HCT116 (cell line): Measurements from ENCODE around the gene ZNF792. TPM values are rescaled to one million over a fixed set of nuclear protein-coding genes. Genes with fewer than 3 reads are reported as not detected.

ENCODE experiments used
- ATAC-seq: fragments of 200-7000 bp; cut with Tn5 transposase; 2 replicates; pipeline ENCODE4 v1.9.1; 2020; ENCODE audit warnings: mild to moderate bottlenecking, moderate library complexity
- BruUV-seq: library from RNA; stranded (reverse); fragments of 400-500 nt; replicated peaks from 2 replicates; lab custom pipeline; 2021; lab: Mats Ljungman, UMichigan
- CTCF ChIA-PET: fragments of 300-600 bp; sonication (Branson Sonifier 250); formaldehyde crosslinking; loops from one replicate; lab custom pipeline; 2021; ENCODE audit warnings: antibody characterized with exemption; lab: Charles Lee
- POLR2A ChIA-PET: fragments of 300-600, 350-600 bp; sonication (Branson Sonifier 250); formaldehyde crosslinking; loops from one replicate; lab custom pipeline; 2021; ENCODE audit warnings: antibody characterized with exemption; lab: Charles Lee
- RAD21 ChIA-PET, 2 experiments: fragments of 300-600 bp; sonication (Branson Sonifier 250); formaldehyde crosslinking; loops; one replicate each; lab custom pipeline; 2023; ENCODE audit warnings: low total read pairs in 2 of 2; ENCODE audit not compliant: uncharacterized antibody in 2 of 2, unreplicated experiment in 2 of 2, low non-redundant PET in 1 of 2; lab: Charles Lee
- DNase-seq: peaks from one replicate; pipeline ENCODE4 v3.0.0-alpha.2; 2010; ENCODE audit warnings: low read depth, low spot score
- H2AFZ ChIP-seq: fragments of 200-600 bp; shearing (Covaris generic), sonication (generic); 2 replicates; pipeline ENCODE4 v1.6.1; 2017; ENCODE audit warnings: low read depth, mixed run types, mixed read lengths, antibody characterized with exemption, low read length; ENCODE audit not compliant: poor library complexity, severe bottlenecking
- H3K27ac ChIP-seq: 2 replicates; pipeline ENCODE4 v1.5.1; 2012; ENCODE audit warnings: low read depth, low read length
- H3K27me3 ChIP-seq: fragments of 200-600 bp; sonication (generic); 2 replicates; pipeline ENCODE4 v1.6.1; 2016; ENCODE audit warnings: mixed run types, low read length, mixed read lengths; ENCODE audit not compliant: insufficient read depth
- H3K36me3 ChIP-seq, 2 experiments: fragments of 200-500 bp in 1 of 2; fragments of 200-600 bp in 1 of 2; sonication (Bioruptor generic) in 1 of 2; sonication (generic) in 1 of 2; 2 replicates each; pipeline versions ENCODE4 v1.5.1 to v1.6.1; 2014 to 2016; ENCODE audit warnings: low read length in 2 of 2, inconsistent platforms in 1 of 2, mixed read lengths in 1 of 2, mixed run types in 1 of 2; ENCODE audit not compliant: insufficient read depth in 2 of 2, control insufficient read depth in 1 of 2
- H3K4me1 ChIP-seq, 2 experiments: fragments of 200-600 bp in 1 of 2; sonication (generic) in 1 of 2; 2 replicates each; pipeline versions ENCODE4 v1.5.1 to v1.6.1; 2012 to 2017; ENCODE audit warnings: low read length in 2 of 2, inconsistent platforms in 1 of 2, mild to moderate bottlenecking in 1 of 2, mixed read lengths in 1 of 2, mixed run types in 1 of 2, moderate library complexity in 1 of 2; ENCODE audit not compliant: insufficient read depth in 2 of 2, control insufficient read depth in 1 of 2
- H3K4me2 ChIP-seq: fragments of 200-600 bp; sonication (generic); 2 replicates; pipeline ENCODE4 v1.6.1; 2017; ENCODE audit warnings: mixed run types, low read length, mixed read lengths
- H3K4me3 ChIP-seq, 2 experiments: fragments of 200-600 bp in 1 of 2; sonication (generic) in 1 of 2; replicated peaks in 1 of 2; 2 replicates each; pipeline ENCODE4 v1.5.1; 2011 to 2016; ENCODE audit warnings: low read length in 2 of 2, control low read depth in 1 of 2, low read depth in 1 of 2, mild to moderate bottlenecking in 1 of 2, mixed read lengths in 1 of 2, mixed run types in 1 of 2
- H3K79me2 ChIP-seq: fragments of 200-600 bp; sonication (generic); 2 replicates; pipeline ENCODE4 v1.6.1; 2017; ENCODE audit warnings: mild to moderate bottlenecking, mixed run types, low read length, moderate library complexity, mixed read lengths; ENCODE audit not compliant: insufficient read depth
- H3K9ac ChIP-seq: fragments of 200-600 bp; sonication (generic); 2 replicates; pipeline ENCODE4 v1.6.1; 2016; ENCODE audit warnings: low read length, mixed read lengths
- H3K9me2 ChIP-seq: fragments of 200-600 bp; sonication (generic), shearing (Covaris generic); 2 replicates; pipeline ENCODE4 v1.6.1; 2017; ENCODE audit warnings: mixed run types, mild to moderate bottlenecking, moderate library complexity; ENCODE audit not compliant: insufficient read depth
- H3K9me3 ChIP-seq, 2 experiments: fragments of 200-500 bp in 1 of 2; fragments of 200-600 bp in 1 of 2; sonication (Bioruptor generic) in 1 of 2; sonication (generic) in 1 of 2; 2 replicates each; pipeline ENCODE4 v1.6.1; 2014 to 2017; ENCODE audit warnings: low read length in 2 of 2, mixed read lengths in 2 of 2, inconsistent platforms in 1 of 2, low read depth in 1 of 2, mild to moderate bottlenecking in 1 of 2, mixed run types in 1 of 2, moderate library complexity in 1 of 2; ENCODE audit not compliant: control insufficient read depth in 1 of 2, insufficient read depth in 1 of 2
- H4K20me1 ChIP-seq: fragments of 200-600 bp; sonication (generic), shearing (Covaris generic); 2 replicates; pipeline ENCODE4 v1.6.1; 2017; ENCODE audit warnings: mixed run types, mild to moderate bottlenecking, moderate library complexity; ENCODE audit not compliant: insufficient read depth
- CBX3 ChIP-seq: IDR thresholded peaks from 2 replicates; pipeline ENCODE4 v1.6.1; 2012; ENCODE audit warnings: low read depth
- EGR1 ChIP-seq: IDR thresholded peaks from 2 replicates; pipeline ENCODE4 v1.6.1; 2012; ENCODE audit warnings: low read depth
- FOSL1 ChIP-seq: IDR thresholded peaks from 2 replicates; pipeline ENCODE4 v1.6.1; 2012; ENCODE audit warnings: low read depth
- POLR2A ChIP-seq: IDR thresholded peaks from 2 replicates; pipeline ENCODE4 v1.7.0; 2011; ENCODE audit warnings: borderline replicate concordance; ENCODE audit not compliant: insufficient read depth, insufficient read length; ENCODE audit errors: extremely low read depth
- SRF ChIP-seq: IDR thresholded peaks from 2 replicates; pipeline ENCODE4 v1.6.1; 2012; ENCODE audit warnings: low read depth
- TCF7L2 ChIP-seq: IDR thresholded peaks from 2 replicates; pipeline ENCODE4 v1.7.0; 2011; ENCODE audit warnings: borderline replicate concordance, inconsistent platforms; ENCODE audit not compliant: insufficient read depth, insufficient read length; ENCODE audit errors: extremely low read depth
- intact Hi-C: fragments of 100-400 bp; cut with micrococcal nuclease; formaldehyde crosslinking; loops from 2 replicates; pipeline ENCODE4 v1.10.0; 2022
- total RNA-seq: library from RNA; stranded (reverse); gene quantifications from one replicate; pipeline ENCODE4 v1.2.1, GENCODE V29; 2021; ENCODE audit not compliant: unreplicated experiment
- TF ChIP-seq, protein P1 (sequence below): IDR thresholded peaks from 2 replicates; pipeline ENCODE4 v1.6.1; 2011; ENCODE audit warnings: mild to moderate bottlenecking, low read length, moderate library complexity; ENCODE audit not compliant: insufficient replicate concordance; ENCODE audit errors: extremely low read depth
- TF ChIP-seq, protein P2 (sequence below): IDR thresholded peaks from 2 replicates; pipeline ENCODE4 v1.6.1; 2012

Gene ZNF792
- total RNA-seq, 1 experiment from 2014 or later, result 3.6 TPM

DNA sequence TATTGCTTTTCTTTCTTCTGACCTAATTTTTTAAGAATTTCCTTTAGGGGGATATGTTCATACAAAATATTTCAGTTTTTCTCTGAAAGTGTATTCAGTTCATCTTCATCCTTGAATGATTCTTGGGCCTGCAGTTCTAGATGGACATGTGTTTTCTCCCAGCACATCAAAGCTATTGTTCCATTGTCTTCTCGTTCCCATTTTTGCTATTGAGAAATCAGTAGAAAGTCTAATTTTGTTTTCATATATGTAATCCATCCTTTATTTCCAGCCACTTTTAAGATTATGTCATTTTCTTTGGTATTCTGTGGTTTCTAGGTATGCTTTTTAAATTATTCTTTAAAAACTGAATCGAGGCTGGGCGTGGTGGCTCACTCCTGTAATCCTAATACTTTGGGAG lies 20.3 kb upstream of the ZNF792 start:
- no peak for DNase-seq
- TF ChIP-seq CBX3, result peak; percentile 20; the same call in 1 of the 2 replicates
- no peak for TF ChIP-seq SRF
- TF ChIP-seq, all 23 proteins: peak for 1
- no peaks in the 10 kb centered on the region for H3K27me3 ChIP-seq
- no TSS peak for BruUV-seq
- ATAC-seq, result no peak
- no peak overlapping the region for H3K27ac ChIP-seq
- no peaks in the 10 kb centered on the region; the same call in 1 of the 2 replicates for H3K9me2 ChIP-seq
- H3K36me3 ChIP-seq, result no peaks in the 10 kb centered on the region
- RAD21 ChIA-PET, result no interaction called here
- no peaks in the 10 kb centered on the region for H3K4me1 ChIP-seq
- H3K4me2 ChIP-seq, result no peak overlapping the region
- no peak overlapping the region for H2AFZ ChIP-seq
- CTCF ChIA-PET, result no interaction called here
- H3K79me2 ChIP-seq, result no peaks in the 10 kb centered on the region
- H3K9me3 ChIP-seq, result peaks cover 0 to 3% of the 10 kb centered on the region in 2 experiments; a peak in 1 of 4 replicates
- H4K20me1 ChIP-seq, result no peaks in the 10 kb centered on the region
- POLR2A ChIA-PET, result no interaction called here
- no peak overlapping the region for H3K4me3 ChIP-seq
- H3K9ac ChIP-seq, result no peak overlapping the region
- intact Hi-C loops, result no loop called here

DNA sequence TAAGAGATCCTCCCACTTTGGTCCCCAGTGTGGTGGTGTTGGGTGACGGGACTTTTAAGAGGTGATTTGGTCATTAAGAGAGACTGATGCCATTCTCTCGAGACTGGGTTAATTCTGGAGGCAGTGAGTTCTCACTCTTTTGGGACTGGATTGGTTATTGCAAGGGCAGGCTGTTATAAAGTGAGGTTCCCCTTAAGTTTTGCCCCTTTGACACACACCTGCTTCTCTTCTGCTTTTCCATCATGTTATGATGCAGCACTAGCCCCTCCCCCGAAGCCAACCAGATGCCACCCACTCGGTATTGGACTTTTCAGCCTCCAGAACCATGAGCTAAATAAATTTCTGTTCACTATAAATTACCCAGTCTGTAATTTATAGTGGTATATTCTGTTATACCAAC lies 19.8 kb upstream of the ZNF792 start:
- Histone ChIP-seq H3K9me2 (no peaks in the 10 kb centered on the region; the same call in 1 of the 2 replicates), H3K4me3 (no peak overlapping the region), H2AFZ (no peak overlapping the region), H3K27me3 (no peaks in the 10 kb centered on the region), H4K20me1 (no peaks in the 10 kb centered on the region), H3K4me1 (no peaks in the 10 kb centered on the region), H3K36me3 (no peaks in the 10 kb centered on the region), H3K4me2 (no peak overlapping the region), H3K9ac (no peak overlapping the region), H3K79me2 (no peaks in the 10 kb centered on the region), H3K27ac (no peak overlapping the region), H3K9me3 (peaks cover 0 to 3% of the 10 kb centered on the region in 2 experiments; a peak in 1 of 4 replicates)
- intact Hi-C loops, result no loop called here
- no peak for ATAC-seq
- ChIA-PET CTCF (no interaction called here), POLR2A (no interaction called here), RAD21 (no interaction called here)
- BruUV-seq, result no TSS peak
- TF ChIP-seq CBX3, result no peak
- TF ChIP-seq, protein P1, sequence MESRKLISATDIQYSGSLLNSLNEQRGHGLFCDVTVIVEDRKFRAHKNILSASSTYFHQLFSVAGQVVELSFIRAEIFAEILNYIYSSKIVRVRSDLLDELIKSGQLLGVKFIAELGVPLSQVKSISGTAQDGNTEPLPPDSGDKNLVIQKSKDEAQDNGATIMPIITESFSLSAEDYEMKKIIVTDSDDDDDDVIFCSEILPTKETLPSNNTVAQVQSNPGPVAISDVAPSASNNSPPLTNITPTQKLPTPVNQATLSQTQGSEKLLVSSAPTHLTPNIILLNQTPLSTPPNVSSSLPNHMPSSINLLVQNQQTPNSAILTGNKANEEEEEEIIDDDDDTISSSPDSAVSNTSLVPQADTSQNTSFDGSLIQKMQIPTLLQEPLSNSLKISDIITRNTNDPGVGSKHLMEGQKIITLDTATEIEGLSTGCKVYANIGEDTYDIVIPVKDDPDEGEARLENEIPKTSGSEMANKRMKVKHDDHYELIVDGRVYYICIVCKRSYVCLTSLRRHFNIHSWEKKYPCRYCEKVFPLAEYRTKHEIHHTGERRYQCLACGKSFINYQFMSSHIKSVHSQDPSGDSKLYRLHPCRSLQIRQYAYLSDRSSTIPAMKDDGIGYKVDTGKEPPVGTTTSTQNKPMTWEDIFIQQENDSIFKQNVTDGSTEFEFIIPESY, result no peak
- TF ChIP-seq FOSL1, result no peak
- no peak for TF ChIP-seq POLR2A
- TF ChIP-seq, protein P2, sequence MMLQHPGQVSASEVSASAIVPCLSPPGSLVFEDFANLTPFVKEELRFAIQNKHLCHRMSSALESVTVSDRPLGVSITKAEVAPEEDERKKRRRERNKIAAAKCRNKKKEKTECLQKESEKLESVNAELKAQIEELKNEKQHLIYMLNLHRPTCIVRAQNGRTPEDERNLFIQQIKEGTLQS, result no peak
- TF ChIP-seq EGR1, result no peak
- no peak for TF ChIP-seq TCF7L2
- DNase-seq, result no peak
